GM20000 (cell line): ENCODE results near the gene NOD1.

Experiments
- DNase-seq: peaks from one replicate; pipeline ENCODE4 v3.0.0; 2012; ENCODE audit warnings: low spot score
- CTCF ChIP-seq: IDR thresholded peaks from 2 replicates; pipeline ENCODE4 v1.5.1; 2012; ENCODE audit warnings: mild to moderate bottlenecking, control low read depth; ENCODE audit errors: extremely low read depth, missing control alignments

NOD1 gene

DNA sequence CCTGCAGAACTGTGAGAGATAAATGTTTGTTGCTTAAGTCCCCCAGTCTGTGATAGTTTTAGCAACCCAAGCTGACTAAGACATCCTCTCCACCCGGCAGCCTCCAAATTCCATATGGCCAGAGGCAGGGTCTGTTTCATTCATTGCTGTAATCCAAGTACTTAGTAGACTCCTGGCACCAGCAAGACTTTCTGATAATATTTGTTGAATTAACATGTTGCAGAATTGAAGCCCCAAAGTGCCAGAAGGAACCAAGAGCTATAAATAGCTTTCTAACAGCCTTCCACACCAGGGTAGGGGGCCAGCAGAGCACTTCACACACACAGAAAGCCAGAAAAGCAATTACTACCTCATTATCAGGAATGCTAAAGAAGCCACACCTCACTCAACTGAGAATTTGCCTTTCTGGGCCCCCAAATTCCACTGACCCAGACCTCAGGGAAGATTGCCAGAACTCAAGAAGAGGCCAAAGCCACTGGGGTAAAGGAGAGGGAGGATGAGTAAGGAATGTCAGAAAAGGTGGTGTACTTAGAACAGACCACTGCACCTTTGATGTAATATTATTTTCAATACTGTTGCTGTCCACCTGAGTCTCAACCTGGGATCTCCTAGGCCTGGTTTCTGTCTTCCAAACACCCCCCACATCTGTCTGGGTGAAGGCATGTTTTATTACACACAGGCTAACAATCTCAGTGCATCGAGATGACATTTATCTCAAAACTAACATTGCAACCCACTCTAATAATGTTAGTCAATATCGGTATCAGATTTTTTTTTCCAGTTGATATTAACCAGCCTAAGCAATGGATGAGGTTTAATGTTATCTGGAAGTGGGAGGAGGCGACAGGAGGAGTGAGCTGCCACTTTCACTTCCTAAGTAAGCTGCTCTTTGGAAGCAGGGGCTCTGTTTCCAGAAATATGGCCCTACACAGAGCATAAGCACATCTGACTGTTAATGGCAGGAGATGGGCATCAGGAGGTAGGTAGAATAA lies 5.5 kb downstream of the NOD1 start:
- no peak for DNase-seq

GRCh38 chr7:30472081-30472783 lies 6.4 kb downstream of the NOD1 start:
- TF ChIP-seq CTCF = no peak
- no peak for DNase-seq

More for the DNA sequence above, 5.5 kb downstream of the NOD1 start:
- no peak for TF ChIP-seq CTCF

GRCh38 chr7:30471205-30471604 lies 7.4 kb downstream of the NOD1 start:
- DNase-seq = no peak
- no peak for TF ChIP-seq CTCF

- TF ChIP-seq CTCF = no peak
- DNase-seq = no peak
Observed at GRCh38 chr7:30470771-30471170, 7.8 kb downstream of the NOD1 start.

DNA sequence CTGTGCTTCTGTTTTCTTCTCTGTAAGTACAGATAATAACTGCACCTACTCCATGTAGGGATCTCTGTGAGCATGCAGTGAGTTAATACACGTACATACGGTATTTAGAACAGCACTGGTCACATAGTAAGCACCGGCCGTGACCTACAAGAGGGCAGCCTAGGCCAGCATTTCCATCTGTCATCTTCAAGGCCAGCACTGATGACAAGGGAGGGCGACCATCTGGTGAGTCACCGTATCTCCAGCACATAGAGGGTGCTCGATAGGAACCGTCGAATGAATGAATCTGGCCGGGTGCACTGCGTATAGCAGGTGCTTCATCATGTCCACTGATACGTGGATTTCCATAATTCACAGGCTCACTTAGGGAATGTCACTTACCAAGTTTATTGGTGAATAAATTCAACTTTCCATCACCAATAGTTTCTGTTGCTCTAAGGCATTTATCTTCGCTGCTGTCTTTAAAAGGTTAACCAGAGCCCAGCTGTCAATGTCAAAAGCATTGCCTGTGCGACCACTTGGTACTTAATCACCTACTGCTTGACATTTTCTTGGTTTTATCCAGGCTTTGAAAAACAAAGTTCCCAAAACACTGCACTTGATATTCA lies 8.3 kb downstream of the NOD1 start:
- DNase-seq = no peak
- TF ChIP-seq CTCF = no peak

DNA sequence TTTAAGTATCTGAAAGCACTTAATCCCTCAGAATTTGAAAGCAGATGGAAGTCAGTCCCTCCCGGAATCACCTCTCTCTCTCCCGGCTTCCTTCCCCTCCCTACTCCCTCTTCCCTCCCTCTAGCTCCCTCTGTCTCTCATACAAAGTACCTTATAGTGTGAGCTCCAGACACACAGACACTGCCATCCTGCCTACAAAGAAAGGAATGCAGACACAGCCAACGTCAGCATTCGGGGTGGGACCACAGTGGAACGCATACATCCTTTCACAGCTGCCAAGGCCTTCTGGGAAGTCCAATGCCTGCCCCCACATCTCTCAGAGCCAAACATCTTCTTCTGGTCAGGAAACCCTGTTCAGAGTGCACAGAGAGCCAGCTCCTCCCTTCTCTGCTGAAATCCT lies 9.3 kb downstream of the NOD1 start:
- no peak for DNase-seq
- no peak for TF ChIP-seq CTCF

- no peak for TF ChIP-seq CTCF
- DNase-seq = no peak
Observed at GRCh38 chr7:30468791-30469190, 9.8 kb downstream of the NOD1 start.
